AG04450 (cell line): ENCODE results near the gene GABRQ. TPM values are rescaled to one million over a fixed set of nuclear protein-coding genes. Genes with fewer than 3 reads are reported as not detected.

Experiments
- CTCF ChIA-PET: fragments of 300-600, 350-600 bp; formaldehyde crosslinking; extraction: SDS; loops from one replicate; lab custom pipeline; 2022; ENCODE audit warnings: antibody characterized with exemption, inconsistent platforms; lab: Charles Lee
- POLR2A ChIA-PET: fragments of 350-600 bp; formaldehyde crosslinking; extraction: SDS; loops from one replicate; lab custom pipeline; 2021; ENCODE audit warnings: antibody characterized with exemption, inconsistent platforms; lab: Yijun Ruan, JAX
- DNase-seq: peaks from one replicate; pipeline ENCODE4 v3.0.0-alpha.2; 2011; ENCODE audit warnings: low read depth, low spot score
- H3K27ac ChIP-seq: one replicate; pipeline ENCODE4 v1.5.1; 2012; ENCODE audit warnings: low read depth, low read length, control low read depth
- H3K27me3 ChIP-seq: one replicate; pipeline ENCODE4 v1.6.0; 2012; ENCODE audit warnings: low read length; ENCODE audit not compliant: control insufficient read depth, insufficient read depth
- H3K4me3 ChIP-seq: 2 replicates; pipeline ENCODE4 v1.5.1; 2011; ENCODE audit warnings: mild to moderate bottlenecking, low read depth, low read length, control low read depth
- H3K9me3 ChIP-seq: 2 replicates; pipeline ENCODE4 v1.5.1; 2012; ENCODE audit warnings: low read length; ENCODE audit not compliant: control insufficient read depth, insufficient read depth
- CTCF ChIP-seq: IDR thresholded peaks from 2 replicates; pipeline ENCODE4 v1.5.1; 2011; ENCODE audit warnings: low read depth, low read length, control low read depth, inconsistent platforms
- polyA plus RNA-seq: library from polyadenylated mRNA; depleted of rRNA; stranded (reverse); fragments of >200 nt; gene quantifications from 2 replicates; pipeline ENCODE4 v1.2.3, GENCODE V29; 2011

GABRQ gene
- polyA plus RNA-seq, 1 experiment: 0.05 TPM

GRCh38 chrX:152642931-152643564 is 5.4 kb downstream of the GABRQ start:
- ChIA-PET POLR2A (no interaction called here), CTCF (interaction anchor here (3.0 kb wide), 1 partner anchor 283 kb away, joined by 14 read pairs; no protein-coding TSS in a partner anchor)
- H3K27ac ChIP-seq: no peak overlapping the region
- H3K4me3 ChIP-seq: no peak overlapping the region
- DNase-seq: no peak
- H3K9me3 ChIP-seq: no peaks in the 10 kb centered on the region
- H3K27me3 ChIP-seq: peaks cover 6% of the 10 kb centered on the region
- no peak for TF ChIP-seq CTCF

GRCh38 chrX:152646961-152647360 is 9.3 kb downstream of the GABRQ start:
- POLR2A ChIA-PET: no interaction called here
- Histone ChIP-seq H3K27ac (no peak overlapping the region), H3K4me3 (no peak overlapping the region), H3K9me3 (no peaks in the 10 kb centered on the region), H3K27me3 (no peaks in the 10 kb centered on the region)
- CTCF ChIA-PET: no interaction called here
- TF ChIP-seq CTCF: no peak
- DNase-seq: no peak

GRCh38 chrX:152647978-152648377 is 10.3 kb downstream of the GABRQ start:
- Histone ChIP-seq H3K27ac (no peak overlapping the region), H3K9me3 (no peaks in the 10 kb centered on the region), H3K27me3 (no peaks in the 10 kb centered on the region), H3K4me3 (no peak overlapping the region)
- no peak for DNase-seq
- CTCF ChIA-PET: no interaction called here
- no peak for TF ChIP-seq CTCF
- POLR2A ChIA-PET: no interaction called here

- ChIA-PET CTCF (no interaction called here), POLR2A (no interaction called here)
- Histone ChIP-seq H3K4me3 (no peak overlapping the region), H3K27me3 (no peaks in the 10 kb centered on the region), H3K9me3 (no peaks in the 10 kb centered on the region), H3K27ac (no peak overlapping the region)
- no peak for DNase-seq
- no peak for TF ChIP-seq CTCF
These were observed 14.4 kb downstream of the GABRQ start for GRCh38 chrX:152652060-152652459.

GRCh38 chrX:152652467-152652866 is 14.8 kb downstream of the GABRQ start:
- CTCF ChIA-PET: no interaction called here

More at GRCh38 chrX:152652467-152652866, 14.8 kb downstream of the GABRQ start:
- no peak overlapping the region for H3K4me3 ChIP-seq
- no peak for TF ChIP-seq CTCF
- POLR2A ChIA-PET: no interaction called here
- H3K27me3 ChIP-seq: no peaks in the 10 kb centered on the region
- DNase-seq: no peak
- H3K9me3 ChIP-seq: no peaks in the 10 kb centered on the region
- no peak overlapping the region for H3K27ac ChIP-seq
